HG02798 (cell line): ENCODE measurements around the gene SLC2A5.
"Not testable (repeated sequence)": the region's sequence is repeated elsewhere in the genome, so short reads cannot be mapped to it uniquely, and the experiment has no call there.

Experiments
- ATAC-seq: cut with Tn5 transposase; IDR thresholded peaks from one replicate; pipeline ENCODE4 v1.9.1; 2021; ENCODE audit warnings: mild to moderate bottlenecking; ENCODE audit not compliant: unreplicated experiment, poor library complexity

SLC2A5 gene

DNA sequence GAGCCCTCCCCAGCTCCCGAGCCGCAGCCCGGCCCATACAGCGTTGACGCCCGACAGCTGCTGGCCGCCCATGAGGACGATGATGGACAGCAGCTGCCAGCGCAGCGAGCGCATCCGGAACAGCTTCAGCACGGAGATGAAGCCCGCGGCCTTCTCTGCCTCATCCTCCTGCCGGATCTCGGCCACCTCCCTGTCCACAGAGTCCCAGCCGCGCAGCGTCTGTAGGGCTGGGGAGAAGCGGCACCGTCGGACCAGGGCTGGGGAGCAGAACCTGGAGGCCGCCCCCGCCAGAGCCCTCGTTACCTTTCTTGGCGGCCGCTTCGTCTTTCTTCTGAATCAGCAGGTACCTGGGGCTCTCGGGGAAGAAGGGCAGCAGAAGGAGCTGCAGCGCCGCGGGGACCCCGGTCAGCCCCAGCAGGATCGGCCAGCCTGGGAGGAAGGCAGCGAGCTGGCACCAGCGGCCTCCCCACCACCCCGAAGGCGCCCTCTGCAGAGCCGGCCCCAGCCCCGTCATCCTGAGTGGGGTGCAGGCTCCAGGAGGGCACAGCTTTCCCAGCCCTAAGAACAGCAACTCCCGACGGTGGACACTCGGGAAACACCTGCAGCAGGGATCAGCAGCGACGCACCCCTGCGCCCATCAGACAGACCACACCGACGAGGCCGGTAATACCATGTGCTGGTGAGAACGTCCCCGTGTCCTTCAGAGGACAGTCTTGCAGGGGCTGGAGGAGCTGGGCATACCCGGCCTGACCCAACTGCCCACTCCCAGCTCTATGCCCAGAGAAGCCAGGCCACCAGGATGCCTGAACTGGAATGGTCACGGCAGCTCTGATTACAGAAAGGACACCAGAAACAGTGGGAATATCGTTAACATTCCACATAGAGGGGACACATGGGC is 29.4 kb downstream of the SLC2A5 start:
- no peak for ATAC-seq

DNA sequence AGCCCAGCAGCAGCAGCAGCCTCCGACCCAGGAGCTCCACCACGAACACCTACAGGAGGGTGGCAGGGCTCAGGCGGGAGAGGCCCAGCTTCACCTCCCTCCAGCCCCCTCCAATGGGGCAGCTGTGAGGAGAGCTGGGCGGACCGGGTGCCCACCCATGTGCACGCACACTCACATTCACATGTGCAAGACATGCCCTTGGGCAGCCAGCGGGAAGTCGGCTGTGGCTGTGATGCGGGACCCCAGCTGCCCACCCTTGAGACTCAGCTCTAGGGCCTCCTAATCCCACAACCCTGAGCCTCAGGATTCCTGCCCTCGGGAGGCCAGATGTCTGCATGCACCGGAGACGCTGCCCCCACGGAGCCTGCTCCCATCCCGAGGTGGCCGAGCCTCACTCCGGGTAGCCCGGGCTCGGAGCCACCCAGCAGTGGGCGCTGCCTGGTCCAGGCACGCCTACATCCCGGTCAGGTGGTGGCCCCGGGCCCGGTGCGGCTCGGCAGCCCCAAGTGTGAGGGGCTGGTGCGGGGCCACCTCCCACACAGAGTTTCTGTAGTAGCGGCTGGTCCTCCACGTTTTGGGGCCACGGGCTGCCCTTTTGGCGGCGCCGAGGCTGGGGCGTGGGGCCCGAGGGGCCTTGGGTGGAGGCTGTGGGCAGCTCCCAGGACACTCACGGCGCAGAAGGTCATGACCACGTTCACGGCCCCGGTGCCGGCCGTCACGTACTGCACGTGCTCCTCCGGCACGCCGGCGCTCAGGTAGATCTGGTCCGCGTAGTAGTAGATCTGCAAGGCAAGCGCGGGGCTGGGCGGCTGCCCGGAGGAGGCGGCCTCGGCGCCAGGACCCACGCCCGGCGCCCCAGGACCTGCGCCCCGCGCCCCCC is 30.3 kb downstream of the SLC2A5 start:
- ATAC-seq = no peak

DNA sequence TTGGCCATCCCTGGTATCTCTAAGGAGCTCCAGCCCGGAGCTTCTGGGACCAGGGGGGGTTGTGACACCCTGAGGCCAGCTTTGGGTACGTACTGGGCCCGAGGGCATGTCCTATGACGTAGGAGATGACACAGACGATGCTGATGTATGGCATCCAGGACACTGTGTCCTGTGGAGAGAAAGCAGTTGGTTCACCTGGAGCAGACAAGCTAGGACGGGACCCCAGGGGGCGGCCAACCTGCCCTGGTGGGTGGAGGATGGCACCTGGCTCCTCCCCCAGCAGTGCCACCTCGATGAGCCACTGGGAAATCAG is 31.1 kb downstream of the SLC2A5 start:
- ATAC-seq = no peak

DNA sequence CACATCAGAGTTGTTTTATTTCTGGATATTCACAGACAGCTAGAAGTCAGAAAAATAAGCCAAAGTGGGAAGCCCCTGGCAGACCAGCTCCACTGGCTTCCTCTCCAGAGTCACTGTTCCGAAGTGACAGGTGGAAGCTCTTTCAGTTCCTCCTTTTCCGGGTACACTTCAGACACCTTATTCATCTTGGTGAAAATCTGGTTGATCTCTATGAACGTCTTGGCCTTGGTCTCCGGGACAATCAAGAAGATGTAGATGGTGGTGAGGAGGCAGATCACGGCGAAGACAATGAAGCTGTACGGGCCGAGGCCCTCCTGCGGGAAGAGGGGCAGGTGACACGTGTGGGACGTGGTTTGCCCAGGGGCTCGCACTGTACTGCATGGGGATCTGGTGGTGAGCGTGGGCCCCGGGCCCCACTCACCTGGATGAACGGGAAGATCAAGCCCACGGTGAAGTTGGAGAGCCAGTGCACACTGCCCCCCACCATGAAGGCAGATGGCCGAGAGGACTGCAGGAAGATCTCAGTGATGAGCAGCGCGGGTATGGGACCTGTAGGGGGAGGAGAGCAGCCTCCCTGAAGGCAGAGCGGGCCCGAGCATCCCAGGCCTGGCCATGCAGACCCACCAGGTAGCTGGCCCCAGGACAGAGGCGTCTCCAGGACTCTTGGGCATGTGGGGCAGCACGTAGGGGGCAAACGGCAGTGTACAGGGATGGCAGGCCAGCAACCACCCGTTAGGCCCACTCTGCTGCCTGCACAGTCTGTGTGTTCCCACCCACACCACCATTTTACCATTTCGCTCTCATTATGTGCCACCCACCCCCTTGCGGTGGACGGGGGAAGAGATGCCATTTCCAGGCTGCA is 31.7 kb downstream of the SLC2A5 start:
- ATAC-seq = no peak

DNA sequence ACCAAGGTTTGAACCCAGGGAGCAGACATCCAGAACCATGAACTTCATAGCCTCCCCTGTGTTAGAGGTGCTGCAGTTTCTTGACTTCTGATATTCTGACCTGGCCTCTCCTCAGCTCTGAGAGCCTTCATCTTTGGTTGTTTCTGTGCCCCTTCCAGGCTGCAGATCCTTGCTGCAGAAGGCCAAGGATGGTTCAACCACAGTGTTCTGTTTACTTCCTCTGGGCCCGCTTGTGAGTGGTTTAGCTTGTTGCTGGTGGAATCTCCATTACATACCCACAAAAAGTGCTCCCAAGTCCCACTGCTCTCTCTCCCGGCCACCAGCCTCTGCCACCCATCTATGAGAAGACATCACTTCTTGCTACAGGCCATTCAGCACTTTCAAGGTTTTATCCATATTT is 34.2 kb downstream of the SLC2A5 start:
- ATAC-seq = no peak

DNA sequence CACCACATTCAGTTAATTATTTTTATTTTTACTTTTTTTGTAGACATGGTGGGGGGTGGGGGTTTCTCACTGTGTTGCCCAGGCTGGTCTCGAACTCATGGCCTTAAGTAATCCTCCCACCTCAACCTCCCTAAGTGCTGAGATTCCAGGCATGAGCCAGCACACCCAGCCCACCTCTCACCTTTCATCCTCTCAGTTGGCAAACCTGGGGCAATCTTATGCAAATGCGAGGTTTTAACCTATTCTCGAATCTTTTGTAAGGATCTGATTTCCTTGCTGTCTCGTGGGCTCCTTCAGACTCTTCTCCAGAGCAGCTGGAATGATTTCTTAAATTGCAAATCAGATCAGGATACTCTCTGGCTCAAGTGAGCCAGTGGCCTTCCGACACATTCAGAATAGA is 36.1 kb downstream of the SLC2A5 start:
- no peak for ATAC-seq

DNA sequence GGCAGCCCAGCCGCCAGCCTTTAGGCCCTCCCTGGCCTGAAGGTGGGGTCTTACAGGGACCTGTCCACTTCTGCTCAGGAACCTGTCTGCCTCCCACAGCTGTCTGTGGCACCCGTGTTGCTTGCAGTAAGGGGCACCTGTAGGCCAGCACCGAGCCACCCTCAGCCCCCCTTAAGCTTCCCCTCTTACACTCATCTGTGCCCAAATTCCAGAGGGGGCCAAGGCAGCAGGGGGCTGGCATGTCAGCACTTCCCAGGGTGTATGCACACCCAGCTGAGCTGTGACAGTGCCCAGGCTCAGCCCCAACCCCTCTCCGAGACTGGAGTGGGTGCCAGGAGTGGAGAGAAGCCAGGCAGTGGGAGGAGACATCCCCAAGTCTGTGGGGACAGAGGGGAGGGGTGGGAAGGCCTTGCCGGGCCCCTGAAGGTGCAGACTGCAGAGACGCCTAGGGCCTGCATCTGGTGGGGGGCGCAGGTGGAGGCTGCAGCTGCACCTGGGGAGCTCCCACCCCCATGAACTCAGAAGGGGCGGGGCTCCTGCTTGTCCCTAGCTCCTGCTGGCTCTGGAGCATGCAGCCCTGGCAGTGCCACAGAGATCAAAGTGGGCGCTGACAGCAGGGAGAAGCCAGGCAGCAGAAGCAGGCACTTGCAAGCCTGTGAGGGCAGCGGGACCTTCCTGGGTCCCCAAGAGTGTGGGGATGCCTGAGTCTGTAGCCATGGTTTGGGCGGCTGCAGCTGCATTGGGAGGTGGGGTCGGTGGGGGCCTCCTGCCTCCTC is 37.8 kb downstream of the SLC2A5 start:
- ATAC-seq = no peak

DNA sequence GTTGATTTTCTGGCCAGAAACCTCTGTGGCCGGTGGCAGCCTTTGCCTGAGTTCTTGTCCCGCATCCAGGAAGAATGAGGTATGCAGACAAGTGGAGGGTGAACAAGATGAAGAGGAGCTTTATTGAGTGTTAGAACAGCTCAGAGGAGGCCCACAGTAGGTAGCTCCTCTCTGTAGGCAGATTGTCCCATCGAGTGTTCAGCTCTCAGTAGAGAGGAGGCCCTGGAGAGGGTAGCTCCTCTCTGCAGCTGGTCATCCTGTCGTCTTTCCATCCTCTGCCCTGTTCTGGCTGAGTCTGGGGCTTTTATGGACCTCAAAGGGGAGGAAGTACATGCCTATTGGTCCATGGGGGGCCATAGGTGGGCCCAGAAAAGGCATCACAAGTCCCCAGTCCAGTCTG is 38.4 kb downstream of the SLC2A5 start:
- not testable (repeated sequence) for ATAC-seq

DNA sequence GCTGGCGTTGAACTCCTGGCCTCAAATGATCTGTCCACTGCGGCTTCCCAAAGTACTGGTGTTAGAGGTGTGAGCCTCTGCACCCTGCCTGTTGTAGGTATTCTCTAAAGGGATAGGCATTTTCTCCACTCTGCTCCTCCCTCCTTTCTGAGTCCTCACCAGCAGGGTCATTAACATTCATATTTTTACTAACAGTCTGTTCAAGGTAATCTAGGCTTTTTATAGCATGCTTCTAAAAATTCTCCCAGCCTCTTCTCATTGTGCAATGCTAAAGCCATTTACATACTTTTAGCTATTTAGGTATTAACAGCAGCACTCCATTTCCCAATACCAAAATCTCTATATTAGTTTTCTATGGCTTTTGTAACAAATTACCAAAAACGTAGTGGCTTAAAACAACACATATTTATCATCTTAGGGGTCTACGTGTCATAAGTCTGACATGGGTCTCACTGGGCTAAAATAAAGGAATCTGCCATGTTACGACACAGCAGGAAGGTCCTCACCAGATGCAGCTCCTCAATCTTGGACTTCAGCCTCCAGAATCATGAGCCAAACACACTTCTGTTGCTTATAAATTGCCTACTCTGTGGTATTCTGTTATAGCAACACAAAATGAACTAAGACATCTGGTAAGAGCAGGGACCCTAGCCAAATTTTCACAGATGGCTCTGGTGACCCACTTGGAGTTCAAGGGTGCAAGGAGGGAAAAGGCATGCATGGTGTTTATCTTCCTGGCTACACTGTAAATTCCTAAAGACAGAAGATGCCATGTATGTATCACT is 40.3 kb downstream of the SLC2A5 start:
- ATAC-seq = no peak

DNA sequence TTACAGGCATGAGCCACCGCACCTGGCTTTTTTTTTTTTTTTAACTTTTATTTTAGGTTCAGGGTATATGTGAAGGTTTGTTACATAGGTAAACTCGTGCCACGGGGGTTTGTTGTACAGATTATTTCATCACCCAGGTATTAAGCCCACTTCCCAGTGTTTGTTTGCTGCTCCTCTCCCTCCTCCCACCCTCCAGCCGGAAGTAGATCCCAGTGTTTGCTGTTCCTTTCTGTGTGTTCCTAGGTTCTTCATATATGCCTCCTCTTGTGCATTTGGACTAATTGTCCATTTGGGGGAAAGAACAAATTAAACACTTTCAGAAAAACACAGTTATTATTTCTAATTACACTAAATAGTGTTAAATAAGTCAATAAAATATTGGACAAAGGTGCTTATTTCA is 42.1 kb downstream of the SLC2A5 start:
- ATAC-seq = no peak

DNA sequence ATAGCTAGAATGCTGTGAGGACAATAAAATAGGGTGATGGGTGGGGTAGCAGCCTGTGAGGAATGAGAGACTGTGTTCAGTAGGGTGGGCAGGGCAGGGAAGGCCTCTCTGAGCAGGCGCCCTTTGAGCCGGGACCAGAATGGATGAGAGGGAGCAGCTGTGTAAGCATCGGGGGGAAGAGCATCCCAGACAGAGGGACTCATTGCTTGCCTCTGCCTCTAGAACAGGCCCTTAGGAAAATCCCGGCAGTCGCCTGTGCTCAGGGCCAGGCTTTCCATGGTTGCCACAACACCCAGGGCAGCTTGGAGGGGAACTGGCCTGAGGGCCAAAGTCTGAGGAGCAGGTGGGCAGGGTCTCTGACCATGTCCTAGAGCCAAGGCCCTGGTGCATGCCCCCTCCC is 44.0 kb downstream of the SLC2A5 start:
- no peak for ATAC-seq

DNA sequence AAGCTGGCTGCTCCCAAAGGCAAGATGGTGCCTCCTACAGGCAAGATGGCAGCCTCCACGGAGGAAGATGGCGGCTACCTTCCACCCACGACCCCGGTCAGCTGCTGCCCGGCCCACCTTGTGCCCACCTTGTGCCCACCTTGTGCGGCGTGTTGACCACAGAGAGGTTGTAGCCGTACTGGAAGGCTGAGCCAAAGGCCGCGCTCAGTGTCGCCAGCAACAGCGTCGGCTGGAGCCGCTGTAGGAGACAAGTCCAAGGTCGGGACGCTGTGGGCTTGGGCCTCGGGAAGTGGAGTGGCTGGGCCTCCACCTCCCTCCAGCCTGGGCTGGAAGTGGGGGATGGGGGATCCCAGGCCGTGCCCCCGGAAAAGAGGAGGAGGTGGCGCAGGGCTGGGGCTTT is 44.6 kb downstream of the SLC2A5 start:
- no peak for ATAC-seq

DNA sequence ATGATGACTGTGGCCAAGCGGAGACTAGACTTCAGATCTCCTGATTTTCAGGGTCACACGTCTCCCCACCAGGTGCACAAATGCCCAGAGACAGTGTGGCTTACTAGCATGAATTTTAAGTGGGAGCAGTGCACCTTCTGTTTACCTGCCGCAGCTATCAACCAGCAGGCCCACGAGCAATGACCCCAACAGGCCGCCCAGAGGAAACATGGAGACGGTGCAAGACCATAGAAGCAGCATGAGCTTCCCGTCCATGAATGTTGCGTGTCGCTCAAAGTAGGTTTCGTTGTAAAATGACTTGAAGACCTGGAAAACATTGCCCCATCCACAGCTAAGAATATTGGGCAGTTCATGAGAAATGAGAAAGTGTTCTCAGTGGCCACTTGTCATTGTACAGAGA is 46.7 kb downstream of the SLC2A5 start:
- no peak for ATAC-seq

DNA sequence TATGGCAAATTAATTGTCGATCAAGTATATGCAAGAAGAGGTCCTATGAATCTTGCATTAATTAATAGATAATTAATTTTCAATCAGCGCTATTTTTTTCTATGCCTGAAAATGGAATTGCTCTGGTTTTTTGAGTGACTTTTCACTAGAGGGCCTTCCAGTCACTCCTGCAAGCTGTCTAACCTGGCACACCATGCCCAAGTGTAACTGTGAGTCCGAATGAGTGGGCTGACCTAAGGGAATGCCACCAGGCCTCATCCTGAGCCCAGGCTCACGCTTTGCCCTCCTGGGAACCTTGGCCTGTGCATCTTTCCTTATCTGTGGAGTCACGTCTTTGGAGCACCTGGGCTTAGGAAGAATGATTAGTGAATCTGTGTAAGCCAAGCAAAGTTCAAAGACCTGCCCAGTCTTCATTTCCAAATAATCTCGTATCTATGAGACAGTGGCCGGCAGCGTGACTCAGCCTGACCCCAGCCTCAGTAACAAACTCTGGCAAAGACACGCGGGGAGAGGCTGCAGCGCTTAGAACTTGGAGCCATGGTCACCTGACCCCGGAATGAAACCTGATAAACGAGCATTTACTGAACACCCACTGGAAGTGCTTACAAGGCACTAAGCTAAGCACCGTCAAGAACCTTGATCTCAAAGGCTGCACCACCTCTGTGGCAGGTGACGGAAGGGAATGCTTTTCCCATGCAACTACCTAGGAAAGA is 47.3 kb downstream of the SLC2A5 start:
- ATAC-seq = not testable (repeated sequence)

DNA sequence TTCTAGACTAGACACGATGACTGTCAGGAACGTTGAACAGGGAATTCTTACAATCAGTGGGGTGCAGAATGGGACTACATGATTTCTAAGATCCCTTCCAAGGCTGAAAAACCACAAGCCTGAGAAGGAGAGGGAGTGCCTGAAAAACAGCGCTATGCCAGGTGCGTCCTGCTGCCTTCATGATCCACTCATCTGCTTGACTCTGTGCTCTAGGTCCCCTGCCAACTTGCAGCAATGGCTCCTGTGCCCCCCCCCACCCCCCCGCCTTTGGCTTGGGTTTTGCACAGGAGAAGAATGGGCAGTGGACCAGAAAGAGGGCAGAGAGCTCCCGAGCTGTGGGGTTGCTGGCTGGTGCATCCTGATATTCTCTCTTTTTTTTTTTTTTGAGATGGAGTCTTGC is 49.1 kb downstream of the SLC2A5 start:
- ATAC-seq = no peak

DNA sequence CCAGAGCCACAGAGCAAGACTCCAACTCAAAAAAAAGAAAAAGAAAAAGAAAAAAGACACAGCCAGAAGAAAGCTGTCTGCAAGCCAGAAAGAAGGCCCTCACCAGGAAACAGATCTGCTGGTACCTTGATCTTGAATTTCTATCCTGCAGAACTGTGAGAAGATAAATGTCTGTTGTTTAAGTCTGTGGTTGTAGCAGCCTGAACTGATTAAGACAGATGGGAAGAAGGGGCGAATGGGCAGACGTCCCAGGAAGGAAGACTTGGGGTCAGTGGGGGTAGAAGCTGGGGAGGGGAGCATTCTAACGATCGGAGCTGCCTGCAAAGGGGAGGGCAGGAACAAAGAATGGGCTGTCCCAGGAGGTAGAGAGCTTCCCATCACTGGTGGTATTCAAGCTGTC is 49.5 kb downstream of the SLC2A5 start:
- no peak for ATAC-seq

DNA sequence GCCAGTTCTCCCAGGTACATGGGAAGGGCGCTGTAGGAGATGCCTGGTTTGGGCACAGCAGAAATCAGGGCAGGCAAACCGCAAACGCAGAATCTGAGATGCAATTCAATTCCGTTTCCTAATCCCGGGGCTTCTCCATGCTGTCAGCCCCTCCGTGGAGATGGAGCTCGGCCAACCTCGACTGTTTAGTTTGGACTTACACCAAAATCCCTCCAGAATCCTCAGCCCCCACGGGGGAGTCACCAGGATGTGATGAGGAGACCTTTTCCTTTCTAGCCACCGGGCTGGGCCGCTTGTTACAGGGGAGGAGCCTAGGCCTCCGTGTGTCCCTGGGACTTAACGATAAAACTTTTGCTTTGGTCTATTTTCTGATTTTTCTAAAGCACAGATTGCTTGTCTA is 51.1 kb downstream of the SLC2A5 start:
- ATAC-seq = no peak

DNA sequence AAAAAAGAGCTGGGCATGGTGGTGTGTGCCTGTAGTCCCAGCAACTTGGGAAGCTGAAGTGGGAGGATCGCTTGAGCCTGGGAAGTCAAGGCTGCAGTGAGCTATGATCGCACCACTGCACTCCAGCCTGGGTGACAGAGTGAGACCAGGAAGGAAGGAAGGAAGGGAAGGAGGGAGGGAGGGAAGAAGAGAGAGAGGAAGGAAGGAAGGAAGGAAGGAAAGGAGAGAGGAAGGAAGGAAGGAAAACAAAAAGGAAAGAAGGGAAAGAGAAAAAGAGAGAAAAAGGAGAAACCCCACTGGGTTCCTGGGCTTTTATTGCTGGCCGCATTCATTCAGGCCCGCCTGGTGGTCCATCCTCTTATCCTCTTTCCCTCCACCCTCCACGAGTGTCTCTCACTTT is 53.0 kb downstream of the SLC2A5 start:
- no peak for ATAC-seq
